Tibial nerve (tissue), 4 donors: ENCODE results near the gene SLIT3. TPM values are rescaled to one million over a fixed set of nuclear protein-coding genes. Genes with fewer than 3 reads are reported as not detected.
A peak's percentile ranks its signal among the peaks of the same experiment; 100 is the strongest.

Source experiments
- DNase-seq, 2 donors: peaks; one replicate each; pipeline ENCODE4 v3.0.0-alpha.2; 2019; ENCODE audit warnings: low spot score in 2 of 2
- H3K27ac ChIP-seq, 4 donors: fragments of 200-600 bp; sonication (generic) in 3 of 4; one replicate each; pipeline ENCODE4 v1.5.1; 2017 to 2019; ENCODE audit warnings: mild to moderate bottlenecking in 1 of 4
- H3K27me3 ChIP-seq, 2 donors: fragments of 200-600 bp; sonication (generic) in 1 of 2; one replicate each; pipeline versions ENCODE4 v1.5.1 to v1.6.0; 2017 to 2019
- H3K36me3 ChIP-seq, 3 donors: fragments of 200-600 bp; sonication (generic); one replicate each; pipeline ENCODE4 v1.5.1; 2018 to 2019
- H3K4me1 ChIP-seq, 4 donors: fragments of 200-600 bp; sonication (generic) in 3 of 4; one replicate each; pipeline ENCODE4 v1.5.1; 2017 to 2019
- H3K4me3 ChIP-seq, 4 donors: fragments of 200-600 bp; sonication (generic) in 3 of 4; one replicate each; pipeline ENCODE4 v1.5.1; 2017 to 2019; ENCODE audit warnings: mild to moderate bottlenecking in 1 of 4, moderate library complexity in 1 of 4
- H3K9me3 ChIP-seq, 4 donors: fragments of 200-600 bp; sonication (generic) in 3 of 4; one replicate each; pipeline ENCODE4 v1.5.1; 2017 to 2019
- EP300 ChIP-seq, 2 donors: sonication (generic); formaldehyde crosslinking; IDR thresholded peaks; one replicate each; pipeline ENCODE4 v1.6.1; 2017; ENCODE audit warnings: antibody characterized with exemption in 2 of 2, mild to moderate bottlenecking in 1 of 2
- POLR2A ChIP-seq, 2 donors: fragments of 450-650 bp; IDR thresholded peaks; one replicate each; pipeline ENCODE4 v1.6.1; 2017; ENCODE audit warnings: antibody characterized with exemption in 2 of 2, mild to moderate bottlenecking in 2 of 2, moderate library complexity in 2 of 2
- WGBS, 2 donors: methylation state at CpG; one replicate each; pipeline ENCODE4 v1.1.5; 2018; 5-methylcytosine and 5-hydroxymethylcytosine counted together
- total RNA-seq, 4 donors: library from RNA; depleted of rRNA; stranded (reverse); fragments of >200 nt; gene quantifications; one replicate each; pipeline ENCODE4 v1.1.0, GENCODE V29; 2016
- TF ChIP-seq, protein P1 (sequence below), 5 experiments: fragments of 200-600 bp in 3 of 5; fragments of 450-650 bp in 2 of 5; sonication (generic) in 3 of 5; IDR thresholded peaks; one replicate each; pipeline ENCODE4 v1.5.1; 2016 to 2019; ENCODE audit warnings: antibody characterized with exemption in 5 of 5, mild to moderate bottlenecking in 3 of 5, moderate library complexity in 2 of 5

SLIT3 gene
- total RNA-seq, 4 donors from 2014 or later, result 16.6 to 39.0 (median 20.2) TPM

GRCh38 chr5:168984135-168984675 is 316.7 kb downstream of the SLIT3 start:
- 80 to 84% methylated on average over 5 of the region's 5 CpGs for WGBS, 2 donors
- H3K4me1 ChIP-seq, result peaks cover 0 to 28% (median 3%) of the 10 kb centered on the region in 4 donors
- TF ChIP-seq POLR2A (IDR thresholded peaks at IDR 0.05) (no peak), EP300 (IDR thresholded peaks at IDR 0.05) (no peak)
- TF ChIP-seq, protein P1, sequence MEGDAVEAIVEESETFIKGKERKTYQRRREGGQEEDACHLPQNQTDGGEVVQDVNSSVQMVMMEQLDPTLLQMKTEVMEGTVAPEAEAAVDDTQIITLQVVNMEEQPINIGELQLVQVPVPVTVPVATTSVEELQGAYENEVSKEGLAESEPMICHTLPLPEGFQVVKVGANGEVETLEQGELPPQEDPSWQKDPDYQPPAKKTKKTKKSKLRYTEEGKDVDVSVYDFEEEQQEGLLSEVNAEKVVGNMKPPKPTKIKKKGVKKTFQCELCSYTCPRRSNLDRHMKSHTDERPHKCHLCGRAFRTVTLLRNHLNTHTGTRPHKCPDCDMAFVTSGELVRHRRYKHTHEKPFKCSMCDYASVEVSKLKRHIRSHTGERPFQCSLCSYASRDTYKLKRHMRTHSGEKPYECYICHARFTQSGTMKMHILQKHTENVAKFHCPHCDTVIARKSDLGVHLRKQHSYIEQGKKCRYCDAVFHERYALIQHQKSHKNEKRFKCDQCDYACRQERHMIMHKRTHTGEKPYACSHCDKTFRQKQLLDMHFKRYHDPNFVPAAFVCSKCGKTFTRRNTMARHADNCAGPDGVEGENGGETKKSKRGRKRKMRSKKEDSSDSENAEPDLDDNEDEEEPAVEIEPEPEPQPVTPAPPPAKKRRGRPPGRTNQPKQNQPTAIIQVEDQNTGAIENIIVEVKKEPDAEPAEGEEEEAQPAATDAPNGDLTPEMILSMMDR (IDR thresholded peaks at IDR 0.05), result no peak

DNA sequence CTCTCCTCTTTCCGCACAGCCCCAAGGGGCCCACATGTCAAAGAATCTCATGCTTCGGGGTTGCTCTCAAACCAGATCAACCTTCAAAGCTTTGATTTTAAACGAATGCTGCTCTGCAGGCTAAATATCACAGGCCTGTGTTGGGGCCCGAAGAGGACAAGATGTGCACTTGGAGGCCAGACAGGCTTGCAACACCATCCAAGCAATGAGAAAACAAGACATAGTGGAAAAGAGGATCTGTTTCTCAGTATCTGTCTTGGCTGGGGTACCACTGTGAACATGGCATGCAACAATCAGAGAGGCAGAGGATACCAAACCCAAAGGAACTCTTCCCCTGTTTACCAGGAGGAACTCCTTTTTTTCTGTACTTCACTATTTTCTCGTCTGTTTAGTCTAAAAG is 321.8 kb downstream of the SLIT3 start:
- Histone ChIP-seq H3K9me3 (no peaks in the 10 kb centered on the region), H3K4me1 (peaks cover 0 to 27% (median 0%) of the 10 kb centered on the region in 4 donors), H3K27ac (peak overlapping the region in 1 of 4 donors; percentile 11), H3K36me3 (no peaks in the 10 kb centered on the region), H3K27me3 (no peaks in the 10 kb centered on the region), H3K4me3 (no peak overlapping the region)
- no peak for DNase-seq
- 69 to 70% methylated on average over 5 of the region's 5 CpGs for WGBS, 2 donors
- TF ChIP-seq EP300 (IDR thresholded peaks at IDR 0.05) (peak in 1 of 2 donors; percentile 41), POLR2A (IDR thresholded peaks at IDR 0.05) (no peak)
- TF ChIP-seq, protein P1 (IDR thresholded peaks at IDR 0.05), result no peak

More at GRCh38 chr5:168984135-168984675, 316.7 kb downstream of the SLIT3 start:
- Histone ChIP-seq H3K27me3 (no peaks in the 10 kb centered on the region), H3K27ac (no peak overlapping the region), H3K36me3 (no peaks in the 10 kb centered on the region), H3K4me3 (no peak overlapping the region), H3K9me3 (no peaks in the 10 kb centered on the region)
- no peak for DNase-seq

- no peak for TF ChIP-seq POLR2A (IDR thresholded peaks at IDR 0.05)
- TF ChIP-seq, protein P1 (IDR thresholded peaks at IDR 0.05), result no peak
- no peak for TF ChIP-seq EP300 (IDR thresholded peaks at IDR 0.05)
- WGBS, 2 donors, result 90 to 97% methylated on average over 1 of the region's 1 CpG
These were observed 322.4 kb downstream of the SLIT3 start for GRCh38 chr5:168978500-168978899.

DNA sequence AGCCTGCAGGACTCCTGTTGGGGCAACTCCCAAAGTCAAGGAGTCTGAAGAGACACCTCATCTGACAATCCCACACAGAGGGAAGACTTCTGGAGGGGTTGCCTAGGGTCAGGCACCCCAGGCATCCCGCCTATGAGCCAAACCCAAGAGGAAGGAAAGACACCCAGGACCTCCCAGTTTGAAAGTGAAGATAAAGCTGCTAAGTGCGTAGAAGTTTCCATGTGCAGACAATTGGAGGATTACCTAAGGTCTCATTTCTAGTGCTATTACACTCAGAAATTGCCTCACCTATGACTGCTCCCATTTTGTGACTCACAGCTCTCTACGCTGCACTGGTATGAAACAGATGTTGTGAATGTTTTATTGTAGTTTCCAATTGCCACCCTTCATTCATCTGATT is 322.9 kb downstream of the SLIT3 start:
- H3K4me3 ChIP-seq, result no peak overlapping the region
- H3K27me3 ChIP-seq, result no peaks in the 10 kb centered on the region
- DNase-seq, result no peak
- peak overlapping the region in 1 of 4 donors; percentile 11 for H3K27ac ChIP-seq
- no peaks in the 10 kb centered on the region for H3K9me3 ChIP-seq
- WGBS, 2 donors, result 74 to 85% methylated on average over 3 of the region's 3 CpGs
- TF ChIP-seq, protein P1 (IDR thresholded peaks at IDR 0.05), result no peak
- TF ChIP-seq EP300 (IDR thresholded peaks at IDR 0.05), result peak in 1 of 2 donors; percentile 40
- no peaks in the 10 kb centered on the region for H3K36me3 ChIP-seq
- peaks cover 0 to 27% (median 0%) of the 10 kb centered on the region in 4 donors for H3K4me1 ChIP-seq

More at GRCh38 chr5:168978500-168978899, 322.4 kb downstream of the SLIT3 start:
- Histone ChIP-seq H3K27me3 (no peaks in the 10 kb centered on the region), H3K4me3 (no peak overlapping the region), H3K27ac (peak overlapping the region in 1 of 4 donors; percentile 11), H3K4me1 (peaks cover 0 to 27% (median 0%) of the 10 kb centered on the region in 4 donors), H3K9me3 (no peaks in the 10 kb centered on the region), H3K36me3 (no peaks in the 10 kb centered on the region)
- no peak for DNase-seq

- no peak for TF ChIP-seq EP300 (IDR thresholded peaks at IDR 0.05)
- TF ChIP-seq POLR2A (IDR thresholded peaks at IDR 0.05), result no peak
- TF ChIP-seq, protein P1 (IDR thresholded peaks at IDR 0.05), result no peak
- WGBS, 2 donors, result 71 to 76% methylated on average over 3 of the region's 3 CpGs
- H3K4me1 ChIP-seq, result peaks cover 0 to 27% (median 0%) of the 10 kb centered on the region in 4 donors
- no peak for DNase-seq
- no peak overlapping the region for H3K27ac ChIP-seq
- H3K27me3 ChIP-seq, result no peaks in the 10 kb centered on the region
- H3K36me3 ChIP-seq, result no peaks in the 10 kb centered on the region
- H3K4me3 ChIP-seq, result no peak overlapping the region
- H3K9me3 ChIP-seq, result no peaks in the 10 kb centered on the region
These were observed 324.5 kb downstream of the SLIT3 start for GRCh38 chr5:168976311-168976970.
